Muscle layer of duodenum (tissue), 2 donors: ENCODE measurements around the gene SEBOX.

Experiments
- H3K27ac ChIP-seq: one replicate; pipeline ENCODE4 v1.7.0; 2013; ENCODE audit warnings: mild to moderate bottlenecking, low read length
- H3K27me3 ChIP-seq: one replicate; pipeline ENCODE4 v1.7.0; 2013; ENCODE audit warnings: low read depth, mild to moderate bottlenecking, control low read depth, low read length
- H3K36me3 ChIP-seq, 2 donors: one replicate each; pipeline ENCODE4 v1.7.0; 2013; ENCODE audit warnings: low read length in 2 of 2, control low read depth in 1 of 2, mild to moderate bottlenecking in 1 of 2; ENCODE audit not compliant: insufficient read depth in 2 of 2, control insufficient read depth in 1 of 2
- H3K4me1 ChIP-seq, 2 donors: one replicate each; pipeline ENCODE4 v1.7.0; 2013; ENCODE audit warnings: low read length in 2 of 2, mild to moderate bottlenecking in 2 of 2, control low read depth in 1 of 2, moderate library complexity in 1 of 2; ENCODE audit not compliant: insufficient read depth in 2 of 2, control insufficient read depth in 1 of 2
- H3K4me3 ChIP-seq, 2 donors: one replicate each; pipeline ENCODE4 v1.7.0; 2013; ENCODE audit warnings: low read length in 2 of 2, low read depth in 1 of 2, mild to moderate bottlenecking in 1 of 2
- H3K9me3 ChIP-seq, 2 donors: one replicate each; pipeline ENCODE4 v1.7.0; 2013; ENCODE audit warnings: low read length in 2 of 2, control low read depth in 1 of 2, mild to moderate bottlenecking in 1 of 2; ENCODE audit not compliant: control insufficient read depth in 1 of 2
- donor health status: healthy.

SEBOX gene

GRCh38 chr17:28391401-28391800 is 26.4 kb upstream of the SEBOX start:
- Histone ChIP-seq H3K27ac (no peak overlapping the region), H3K4me1 (no peaks in the 10 kb centered on the region), H3K4me3 (no peak overlapping the region), H3K27me3 (no peaks in the 10 kb centered on the region), H3K9me3 (no peaks in the 10 kb centered on the region), H3K36me3 (peaks cover 33 to 60% of the 10 kb centered on the region in 2 donors)

- H3K27ac ChIP-seq = no peak overlapping the region
Measured at GRCh38 chr17:28390984-28391383, 26.0 kb upstream of the SEBOX start.

DNA sequence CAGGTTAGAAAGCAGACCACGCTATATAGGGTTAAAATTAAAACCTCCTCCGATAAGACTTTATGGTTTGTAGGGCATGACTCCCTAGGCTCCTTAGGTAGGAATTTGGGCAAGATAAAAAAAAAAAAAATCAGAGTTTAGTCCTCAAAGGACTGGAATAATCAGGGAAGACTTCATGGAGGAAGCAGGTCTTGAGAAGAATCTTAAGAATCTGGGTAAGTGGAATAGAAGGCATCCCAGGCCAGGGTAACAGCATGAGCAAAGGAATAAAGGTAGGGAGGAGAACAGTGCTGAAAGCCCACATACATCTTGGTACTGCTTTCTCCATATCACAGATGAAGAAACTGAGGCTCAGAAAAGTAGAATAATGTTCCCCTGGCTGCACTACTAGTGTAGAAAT is 25.6 kb upstream of the SEBOX start:
- no peaks in the 10 kb centered on the region for H3K27me3 ChIP-seq
- H3K9me3 ChIP-seq = no peaks in the 10 kb centered on the region
- peaks cover 25 to 52% of the 10 kb centered on the region in 2 donors for H3K36me3 ChIP-seq
- no peak overlapping the region for H3K27ac ChIP-seq
- no peak overlapping the region for H3K4me3 ChIP-seq
- H3K4me1 ChIP-seq = no peaks in the 10 kb centered on the region

More at GRCh38 chr17:28390984-28391383, 26.0 kb upstream of the SEBOX start:
- peaks cover 30 to 56% of the 10 kb centered on the region in 2 donors for H3K36me3 ChIP-seq
- no peaks in the 10 kb centered on the region for H3K4me1 ChIP-seq
- no peaks in the 10 kb centered on the region for H3K9me3 ChIP-seq
- no peak overlapping the region for H3K4me3 ChIP-seq
- H3K27me3 ChIP-seq = no peaks in the 10 kb centered on the region

DNA sequence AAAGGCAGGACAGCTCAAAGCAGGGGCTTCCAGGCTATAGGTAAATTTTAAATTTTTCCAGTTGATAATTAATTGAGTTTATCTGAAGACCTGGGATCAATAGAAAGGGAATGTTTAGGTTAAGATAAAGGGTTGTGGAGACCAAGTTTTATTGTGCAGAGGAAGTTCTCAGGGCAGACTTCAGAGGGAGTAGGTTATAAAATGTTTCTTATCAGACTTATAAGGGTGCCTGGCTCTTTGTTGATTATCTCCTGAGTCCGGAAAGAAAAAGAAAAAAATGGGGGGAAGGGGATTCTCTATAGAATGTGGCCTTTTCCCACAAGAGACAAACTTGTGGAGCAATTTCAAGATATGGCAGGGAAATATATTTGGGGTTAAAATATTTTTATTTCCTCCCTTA is 25.1 kb upstream of the SEBOX start:
- no peaks in the 10 kb centered on the region for H3K9me3 ChIP-seq
- no peaks in the 10 kb centered on the region for H3K27me3 ChIP-seq
- H3K36me3 ChIP-seq = peaks cover 24 to 48% of the 10 kb centered on the region in 2 donors
- no peak overlapping the region for H3K4me3 ChIP-seq
- no peak overlapping the region for H3K27ac ChIP-seq
- peaks cover 0 to 3% of the 10 kb centered on the region in 2 donors for H3K4me1 ChIP-seq

GRCh38 chr17:28388106-28388505 is 23.1 kb upstream of the SEBOX start:
- Histone ChIP-seq H3K4me1 (peaks cover 0 to 5% of the 10 kb centered on the region in 2 donors), H3K36me3 (peaks cover 24 to 49% of the 10 kb centered on the region in 2 donors), H3K27me3 (no peaks in the 10 kb centered on the region), H3K4me3 (no peak overlapping the region), H3K9me3 (no peaks in the 10 kb centered on the region), H3K27ac (no peak overlapping the region)

GRCh38 chr17:28386391-28386790 is 21.4 kb upstream of the SEBOX start:
- Histone ChIP-seq H3K27me3 (no peaks in the 10 kb centered on the region), H3K4me3 (no peak overlapping the region), H3K4me1 (peaks cover 0 to 9% of the 10 kb centered on the region in 2 donors), H3K27ac (no peak overlapping the region), H3K9me3 (no peaks in the 10 kb centered on the region), H3K36me3 (peaks cover 24 to 40% of the 10 kb centered on the region in 2 donors)

DNA sequence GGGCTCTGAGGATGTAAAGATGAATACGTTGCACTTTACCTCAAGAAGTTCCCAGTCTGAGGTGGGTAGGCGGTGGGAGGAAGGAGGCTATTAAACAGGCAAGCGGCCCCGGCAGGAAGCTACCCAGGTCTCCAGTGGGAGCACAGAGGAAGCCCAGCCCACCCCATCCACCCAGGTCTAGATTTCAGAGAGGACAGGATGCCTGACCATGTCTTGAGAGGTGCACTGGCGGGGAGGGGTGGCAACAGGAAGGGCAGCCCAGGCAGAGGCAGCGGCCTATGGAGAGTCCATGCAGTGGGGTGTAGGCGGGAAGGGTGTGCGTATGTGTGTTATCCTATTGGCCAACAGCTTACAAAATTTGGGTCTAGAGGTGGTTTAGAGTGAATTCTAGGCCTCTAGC is 20.4 kb upstream of the SEBOX start:
- Histone ChIP-seq H3K27ac (no peak overlapping the region), H3K36me3 (peaks cover 17 to 30% of the 10 kb centered on the region in 2 donors), H3K4me3 (no peak overlapping the region), H3K9me3 (no peaks in the 10 kb centered on the region), H3K4me1 (peaks cover 0 to 14% of the 10 kb centered on the region in 2 donors), H3K27me3 (no peaks in the 10 kb centered on the region)

GRCh38 chr17:28385037-28385400 is 20.0 kb upstream of the SEBOX start:
- Histone ChIP-seq H3K27ac (no peak overlapping the region), H3K4me3 (peak overlapping the region; percentile 51 to 63), H3K9me3 (no peaks in the 10 kb centered on the region), H3K27me3 (no peaks in the 10 kb centered on the region), H3K36me3 (peaks cover 17 to 27% of the 10 kb centered on the region in 2 donors), H3K4me1 (peaks cover 0 to 14% of the 10 kb centered on the region in 2 donors)

- Histone ChIP-seq H3K9me3 (no peaks in the 10 kb centered on the region), H3K4me3 (peak overlapping the region; percentile 51 to 63), H3K27me3 (no peaks in the 10 kb centered on the region), H3K36me3 (peaks cover 11 to 23% of the 10 kb centered on the region in 2 donors), H3K27ac (no peak overlapping the region), H3K4me1 (peaks cover 0 to 14% of the 10 kb centered on the region in 2 donors)
Measured at GRCh38 chr17:28384281-28385036, 19.5 kb upstream of the SEBOX start.

DNA sequence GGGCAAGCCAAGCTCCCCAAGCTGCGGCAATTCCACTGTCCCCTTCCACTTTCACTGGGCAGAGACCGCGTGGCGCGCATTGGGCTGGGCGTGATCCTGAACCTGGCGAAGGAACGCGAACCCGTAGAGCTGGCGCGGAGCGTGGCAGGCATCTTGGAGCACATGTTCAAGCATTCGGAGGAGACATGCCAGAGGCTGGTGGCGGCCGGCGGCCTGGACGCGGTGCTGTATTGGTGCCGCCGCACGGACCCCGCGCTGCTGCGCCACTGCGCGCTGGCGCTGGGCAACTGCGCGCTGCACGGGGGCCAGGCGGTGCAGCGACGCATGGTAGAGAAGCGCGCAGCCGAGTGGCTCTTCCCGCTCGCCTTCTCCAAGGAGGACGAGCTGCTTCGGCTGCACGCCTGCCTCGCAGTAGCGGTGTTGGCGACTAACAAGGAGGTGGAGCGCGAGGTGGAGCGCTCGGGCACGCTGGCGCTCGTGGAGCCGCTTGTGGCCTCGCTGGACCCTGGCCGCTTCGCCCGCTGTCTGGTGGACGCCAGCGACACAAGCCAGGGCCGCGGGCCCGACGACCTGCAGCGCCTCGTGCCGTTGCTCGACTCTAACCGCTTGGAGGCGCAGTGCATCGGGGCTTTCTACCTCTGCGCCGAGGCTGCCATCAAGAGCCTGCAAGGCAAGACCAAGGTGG is 16.3 kb upstream of the SEBOX start:
- no peaks in the 10 kb centered on the region for H3K27me3 ChIP-seq
- peaks cover 0 to 6% of the 10 kb centered on the region in 2 donors for H3K36me3 ChIP-seq
- peaks cover 0 to 14% of the 10 kb centered on the region in 2 donors for H3K4me1 ChIP-seq
- peak overlapping the region in 1 of 2 donors; percentile 28 for H3K4me3 ChIP-seq
- H3K27ac ChIP-seq = no peak overlapping the region
- no peaks in the 10 kb centered on the region for H3K9me3 ChIP-seq

DNA sequence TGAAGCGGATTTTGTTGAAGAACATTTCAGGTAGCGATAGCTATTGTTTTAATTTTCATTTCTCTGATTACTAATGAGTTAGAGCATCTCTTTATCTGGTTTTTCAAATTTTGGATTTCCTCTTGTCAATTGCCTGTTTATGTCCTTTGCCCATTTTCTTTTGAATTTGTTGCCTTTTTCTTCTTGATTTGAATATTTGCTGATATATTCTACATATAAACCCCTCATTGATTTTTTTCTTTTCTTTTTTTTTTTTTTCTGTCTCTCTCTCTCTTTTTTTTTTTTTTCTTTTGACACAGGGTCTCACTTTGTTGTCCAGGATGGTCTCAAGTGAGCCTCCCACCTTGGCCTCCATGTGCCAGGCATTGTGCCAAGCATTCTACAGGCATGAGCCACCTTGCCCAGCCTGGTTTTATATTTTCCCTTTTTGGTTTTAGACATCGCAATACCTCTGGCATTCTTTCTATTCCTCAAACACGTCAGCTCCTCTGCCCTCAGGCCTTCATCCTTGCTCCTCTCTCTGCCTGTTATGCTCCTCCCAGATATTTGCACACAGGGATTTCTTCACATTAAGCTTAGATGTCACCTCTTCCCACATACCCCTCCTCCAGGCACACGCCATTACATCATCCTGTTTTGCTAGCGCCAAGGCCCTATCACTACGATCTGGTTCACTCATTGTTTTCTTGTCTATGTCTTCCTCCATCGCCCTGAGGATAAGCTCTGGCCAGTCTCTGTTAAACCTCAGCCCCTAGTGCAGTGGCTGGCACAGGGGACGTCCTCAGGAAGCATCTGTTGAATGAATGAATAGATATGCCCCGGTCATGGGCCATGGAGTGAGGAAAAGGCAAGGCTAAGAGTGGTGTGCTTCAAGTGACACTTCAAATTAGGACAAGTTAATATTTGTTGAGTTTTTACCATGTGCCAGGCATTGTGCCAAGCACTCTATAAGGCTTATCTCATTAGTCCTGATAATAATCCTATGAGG is 15.1 kb upstream of the SEBOX start:
- Histone ChIP-seq H3K36me3 (peaks cover 0 to 6% of the 10 kb centered on the region in 2 donors), H3K9me3 (no peaks in the 10 kb centered on the region), H3K4me3 (no peak overlapping the region), H3K27me3 (no peaks in the 10 kb centered on the region), H3K27ac (no peak overlapping the region), H3K4me1 (peaks cover 0 to 11% of the 10 kb centered on the region in 2 donors)
